ENCODE measurements around the gene GNPAT.

Gene GNPAT

DNA sequence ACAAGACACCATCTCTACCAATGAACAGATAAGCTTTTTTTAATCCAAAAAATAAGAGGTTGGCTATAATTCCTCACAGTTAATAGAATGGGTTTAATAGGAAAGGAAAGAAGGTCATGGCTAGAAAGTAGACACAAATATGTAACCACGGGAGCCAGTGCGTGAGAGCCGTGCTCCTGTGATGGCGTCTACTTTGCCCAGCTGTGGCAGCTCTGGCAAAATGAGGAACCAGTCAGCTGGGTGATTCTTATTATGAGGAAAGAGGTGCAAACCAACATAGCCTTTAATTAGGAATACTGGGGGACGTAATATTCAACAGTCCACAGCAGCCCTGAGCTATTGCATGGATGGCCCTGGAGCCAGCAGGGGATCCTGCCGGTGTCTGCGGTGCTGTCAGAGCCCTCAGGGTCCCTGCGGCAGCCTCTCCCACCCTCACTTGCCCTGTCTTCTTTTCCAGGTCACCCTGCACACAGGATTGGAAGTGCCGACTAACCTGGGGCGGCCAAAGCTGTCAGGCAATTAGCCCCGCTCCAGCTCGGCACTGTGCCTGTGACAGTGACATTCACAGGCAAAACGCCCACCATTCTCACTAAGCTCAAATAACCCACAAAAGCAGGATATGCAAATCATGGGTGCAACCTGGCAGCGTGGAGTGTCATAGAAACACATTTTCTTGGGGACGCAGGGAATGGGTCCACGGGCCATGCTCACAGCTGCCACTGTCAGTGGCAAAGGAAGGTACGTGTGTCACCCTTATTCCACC is 25.9 kb upstream of the GNPAT start:
- DNase-seq: no peak

DNA sequence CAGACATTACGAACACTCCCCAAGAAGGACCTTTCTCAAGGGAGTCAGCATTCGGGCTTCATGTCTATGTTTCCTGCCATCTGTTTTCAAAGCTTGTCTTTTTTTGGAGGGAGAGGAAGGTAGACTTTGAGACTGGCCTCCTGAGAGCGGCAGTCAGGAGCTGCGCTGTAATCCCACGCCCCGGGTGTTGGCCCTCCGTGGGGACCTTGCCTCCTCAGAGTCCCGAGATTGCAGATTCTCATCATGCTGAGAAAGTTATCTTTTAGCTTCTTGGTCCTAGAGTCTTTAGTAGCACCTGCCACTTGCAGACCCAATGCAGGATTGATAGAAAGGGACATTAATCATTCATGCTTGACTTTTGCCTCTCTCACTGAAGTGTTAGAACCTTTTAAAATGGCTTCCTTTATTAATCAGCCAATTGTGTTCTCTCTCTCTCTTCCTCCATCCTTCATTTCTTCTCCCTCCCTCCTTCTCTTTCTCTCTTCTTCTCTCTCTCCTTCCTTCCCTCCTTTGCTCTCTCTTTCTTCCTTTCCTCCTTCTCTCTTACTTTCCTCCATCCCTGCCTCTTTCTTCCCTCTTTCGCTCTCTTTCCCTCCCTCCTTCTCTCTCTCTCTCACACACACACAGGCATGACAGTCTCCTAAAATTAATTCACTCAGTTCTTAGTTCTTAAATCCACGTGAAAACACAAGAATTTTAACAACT is 25.2 kb upstream of the GNPAT start:
- no peak for DNase-seq

- DNase-seq: no peak
Observed at GRCh38 chr1:231216498-231216897, 24.5 kb upstream of the GNPAT start.

- DNase-seq: no peak
Observed at GRCh38 chr1:231217056-231217455, 24.0 kb upstream of the GNPAT start.

DNA sequence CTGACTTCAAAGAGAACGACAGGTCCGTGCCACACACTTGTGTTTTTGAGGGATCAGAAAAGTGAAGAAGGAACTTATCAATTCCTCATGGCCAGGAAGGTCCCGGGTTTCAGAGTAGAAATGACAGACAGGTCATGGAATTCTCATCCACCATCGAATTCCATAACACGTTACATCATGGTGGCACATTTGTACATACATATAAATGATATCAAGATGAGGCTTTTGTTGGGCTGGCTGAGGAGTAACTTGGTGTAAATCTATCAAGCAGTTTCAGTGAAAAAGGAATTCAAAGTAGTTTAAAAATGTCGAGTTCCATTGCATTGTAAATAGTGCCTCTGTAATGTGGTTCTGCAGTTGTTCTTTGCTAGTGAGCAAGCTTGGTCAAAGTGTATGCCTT is 22.9 kb upstream of the GNPAT start:
- DNase-seq: no peak

- no peak for DNase-seq
Observed at GRCh38 chr1:231219422-231220401, 21.3 kb upstream of the GNPAT start.

GRCh38 chr1:231220801-231221200 is 20.2 kb upstream of the GNPAT start:
- no peak for DNase-seq

GRCh38 chr1:231226156-231226555 is 14.9 kb upstream of the GNPAT start:
- no peak for DNase-seq

GRCh38 chr1:231231511-231231910 is 9.5 kb upstream of the GNPAT start:
- DNase-seq: no peak

DNA sequence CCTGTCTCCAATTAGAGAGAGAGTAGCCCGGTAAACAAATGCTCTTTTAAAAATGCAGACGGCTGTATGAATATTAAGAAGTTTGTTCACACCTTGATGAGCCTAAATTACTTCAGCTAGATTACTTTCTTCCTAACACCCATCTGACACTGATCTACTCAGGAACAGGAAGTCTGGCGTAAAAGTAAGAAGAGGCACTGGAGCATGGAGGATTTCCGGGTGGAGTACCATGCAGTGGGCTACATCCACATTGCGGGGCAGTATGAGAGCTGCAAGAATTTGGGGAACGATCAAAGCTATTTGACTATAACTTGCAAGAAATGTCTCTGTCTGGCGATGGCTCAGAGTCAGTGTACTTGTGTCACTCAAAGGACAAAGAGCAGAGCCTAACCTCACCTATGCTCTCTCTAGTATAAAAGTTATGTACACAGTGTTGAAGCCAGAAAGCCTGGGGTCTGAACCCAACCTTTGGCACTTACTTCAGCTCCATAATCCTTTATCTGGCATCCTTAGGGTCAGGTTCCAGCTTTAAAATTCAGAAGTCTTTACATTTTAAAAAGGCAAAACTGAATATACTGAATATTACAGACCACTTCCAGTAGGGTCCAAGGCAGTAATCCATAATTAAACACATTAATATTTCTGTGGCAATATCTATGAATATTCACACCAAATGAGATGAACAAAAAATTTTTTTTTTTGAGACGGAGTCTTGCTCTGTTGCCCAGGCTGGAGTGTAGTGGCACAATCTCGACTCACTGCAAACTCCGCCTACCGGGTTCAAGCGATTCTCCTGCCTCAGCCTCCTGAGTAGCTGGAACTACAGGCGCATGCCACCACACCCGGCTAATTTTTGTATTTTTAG is 7.9 kb upstream of the GNPAT start:
- DNase-seq: no peak

GRCh38 chr1:231233735-231234417 is 7.1 kb upstream of the GNPAT start:
- no peak for DNase-seq

- no peak for DNase-seq
Observed at GRCh38 chr1:231234506-231234905, 6.5 kb upstream of the GNPAT start.

GRCh38 chr1:231235526-231236207 is 5.3 kb upstream of the GNPAT start:
- DNase-seq: no peak

DNA sequence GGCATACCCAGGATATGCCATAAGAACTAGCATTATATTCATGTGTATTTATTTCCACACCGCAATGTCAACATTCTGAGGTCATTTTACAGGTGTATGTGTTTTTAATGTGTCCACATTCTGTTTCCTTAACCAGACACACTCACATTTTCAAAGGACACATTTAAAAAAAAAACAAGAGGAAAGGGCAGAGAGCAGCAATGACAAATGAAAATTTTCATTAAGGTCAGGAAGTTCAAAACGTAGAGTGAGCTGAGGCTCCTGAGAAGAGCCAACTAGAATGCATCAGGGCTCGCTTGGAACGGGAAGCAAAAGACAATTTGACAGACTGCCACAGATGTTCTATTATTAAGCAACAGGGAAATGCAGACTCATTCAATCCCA is 4.8 kb upstream of the GNPAT start:
- DNase-seq: no peak

- no peak for DNase-seq
Observed at GRCh38 chr1:231236938-231237337, 4.1 kb upstream of the GNPAT start.

- DNase-seq: no peak
Observed at GRCh38 chr1:231238298-231238697, 2.7 kb upstream of the GNPAT start.

DNA sequence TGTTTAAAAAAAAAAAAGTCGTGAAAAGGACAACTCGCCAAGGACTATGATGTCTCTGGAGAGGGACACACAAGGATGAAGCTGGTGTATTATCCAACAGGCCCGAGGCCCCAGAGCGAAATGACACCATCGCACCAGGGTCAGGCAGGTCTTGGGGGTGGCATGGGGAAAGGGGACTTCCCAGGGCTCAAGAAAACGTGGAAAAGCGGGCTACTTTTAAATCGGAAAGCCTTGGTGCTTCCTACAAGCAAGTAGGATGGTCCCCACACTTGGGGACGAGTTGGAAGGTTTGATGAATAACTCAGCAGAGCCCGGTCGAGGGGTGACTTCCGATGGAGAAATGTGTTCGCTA is 505 bp upstream of the GNPAT start:
- DNase-seq: no peak

GRCh38 chr1:231241750-231242149 is 738 bp downstream of the GNPAT start:
- peak; percentile 18 for DNase-seq

DNA sequence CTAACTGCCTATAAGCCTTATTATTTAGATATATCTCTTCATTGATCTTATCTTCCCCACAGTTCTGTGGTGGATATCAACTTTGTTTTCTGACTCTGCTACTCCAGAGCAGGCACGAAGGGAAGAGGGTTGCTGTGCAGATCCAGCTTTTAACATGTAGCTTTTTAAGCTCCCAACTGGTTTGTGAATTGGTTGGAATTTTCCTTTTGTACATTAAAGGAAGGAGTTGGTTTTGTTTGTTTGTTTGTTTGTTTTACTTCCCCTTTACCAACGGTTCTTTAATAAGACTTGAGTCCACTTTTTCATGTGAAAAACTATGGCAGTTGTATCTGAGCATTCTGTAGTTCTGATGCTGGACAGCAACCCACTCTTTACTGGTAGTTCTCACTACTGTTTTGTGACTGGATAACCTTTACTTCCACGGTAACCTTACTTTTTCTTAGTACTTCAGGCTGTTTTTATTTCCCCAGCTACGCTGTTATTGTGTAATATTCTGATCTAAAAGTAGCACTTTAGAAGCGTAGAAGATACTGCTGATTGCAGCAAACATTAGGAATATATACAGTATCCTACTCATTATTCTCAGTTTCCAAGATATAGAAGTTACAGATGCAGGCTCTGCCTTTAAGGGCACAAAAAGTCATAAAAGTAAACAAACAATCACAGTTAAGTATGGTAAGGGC is 1.6 kb downstream of the GNPAT start:
- no peak for DNase-seq

DNA sequence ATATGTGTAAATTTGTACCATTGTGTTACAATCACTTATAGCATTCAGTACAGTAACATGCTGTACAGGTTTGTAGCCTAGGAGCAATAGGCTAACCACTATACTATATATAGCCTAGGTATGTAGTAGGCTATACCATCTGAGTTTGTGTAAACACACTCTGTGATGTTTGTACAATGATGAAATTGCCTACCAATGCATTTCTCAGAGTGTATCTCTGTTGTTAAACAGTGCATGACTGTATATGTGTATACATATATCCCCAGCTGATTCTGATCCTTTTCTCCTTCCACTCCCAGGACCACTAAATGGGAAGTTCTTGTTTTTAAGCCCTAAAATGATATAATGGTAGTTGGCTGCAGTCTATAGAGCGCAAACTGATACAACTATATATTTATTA is 7.8 kb downstream of the GNPAT start:
- DNase-seq: no peak

DNA sequence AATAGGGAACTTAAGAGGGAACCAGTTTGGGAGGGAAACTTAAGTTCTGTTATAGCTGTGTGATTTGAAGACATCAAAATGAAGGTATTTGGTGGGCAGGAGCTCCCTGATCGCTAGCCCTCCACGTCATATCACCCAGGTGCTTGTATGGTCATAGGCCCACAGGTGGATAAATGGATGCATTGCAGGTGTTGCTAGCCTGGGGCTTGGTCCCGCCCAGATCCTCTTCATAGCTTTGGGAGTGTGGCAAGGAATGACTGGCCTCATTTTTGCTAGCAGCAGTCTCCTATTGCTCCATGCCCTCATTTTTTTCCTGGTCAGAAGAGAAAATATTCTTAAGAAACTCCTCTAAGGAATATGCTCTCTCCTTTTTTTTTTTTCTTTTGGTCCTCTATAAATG is 11.3 kb downstream of the GNPAT start:
- no peak for DNase-seq
